ENCODE results near the gene CAPN13. TPM values are rescaled to one million over a fixed set of nuclear protein-coding genes. Genes with fewer than 3 reads are reported as not detected.

CAPN13 gene
- total RNA-seq, 4 donors from 2014 or later, result 0.12 TPM; not detected in 3

DNA sequence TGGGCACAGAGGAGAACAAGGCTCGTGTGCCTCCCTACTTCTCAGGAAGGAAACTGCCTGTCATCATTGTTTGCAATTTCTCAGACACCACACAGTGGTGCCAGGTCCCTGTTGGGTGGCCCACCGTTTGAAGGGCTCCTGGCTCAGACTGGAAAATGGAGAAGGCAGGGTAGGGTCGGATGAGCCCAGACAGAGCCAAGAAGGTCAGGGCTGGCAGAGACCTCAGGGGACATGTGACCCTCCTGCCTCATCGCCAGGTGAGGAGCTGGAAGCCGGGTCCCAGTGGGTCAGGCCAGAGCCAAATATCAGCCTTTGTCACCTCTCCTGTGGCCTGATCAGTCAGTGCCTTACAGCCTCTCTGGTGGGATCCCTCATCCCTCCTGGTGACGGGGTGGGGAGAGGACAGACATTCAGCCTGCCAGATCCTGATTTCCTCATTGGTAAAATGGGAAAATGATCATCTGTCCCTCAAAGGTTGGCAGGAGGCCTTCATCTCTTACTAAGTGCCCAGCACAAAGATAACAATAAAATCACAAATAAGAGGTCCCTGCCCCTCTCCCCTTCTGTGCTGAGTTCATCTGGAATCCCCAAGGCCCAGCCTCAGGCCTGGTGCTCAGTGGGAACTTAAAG is 117.6 kb downstream of the CAPN13 start:
- Histone ChIP-seq H3K27me3 (no peaks in the 10 kb centered on the region), H3K4me3 (no peak overlapping the region), H3K27ac (peak overlapping the region; percentile 88 to 93 (median 91)), H3K9me3 (no peaks in the 10 kb centered on the region), H3K36me3 (no peaks in the 10 kb centered on the region), H3K4me1 (peaks cover 3 to 84% (median 32%) of the 10 kb centered on the region in 3 donors)
- TF ChIP-seq, protein P1, sequence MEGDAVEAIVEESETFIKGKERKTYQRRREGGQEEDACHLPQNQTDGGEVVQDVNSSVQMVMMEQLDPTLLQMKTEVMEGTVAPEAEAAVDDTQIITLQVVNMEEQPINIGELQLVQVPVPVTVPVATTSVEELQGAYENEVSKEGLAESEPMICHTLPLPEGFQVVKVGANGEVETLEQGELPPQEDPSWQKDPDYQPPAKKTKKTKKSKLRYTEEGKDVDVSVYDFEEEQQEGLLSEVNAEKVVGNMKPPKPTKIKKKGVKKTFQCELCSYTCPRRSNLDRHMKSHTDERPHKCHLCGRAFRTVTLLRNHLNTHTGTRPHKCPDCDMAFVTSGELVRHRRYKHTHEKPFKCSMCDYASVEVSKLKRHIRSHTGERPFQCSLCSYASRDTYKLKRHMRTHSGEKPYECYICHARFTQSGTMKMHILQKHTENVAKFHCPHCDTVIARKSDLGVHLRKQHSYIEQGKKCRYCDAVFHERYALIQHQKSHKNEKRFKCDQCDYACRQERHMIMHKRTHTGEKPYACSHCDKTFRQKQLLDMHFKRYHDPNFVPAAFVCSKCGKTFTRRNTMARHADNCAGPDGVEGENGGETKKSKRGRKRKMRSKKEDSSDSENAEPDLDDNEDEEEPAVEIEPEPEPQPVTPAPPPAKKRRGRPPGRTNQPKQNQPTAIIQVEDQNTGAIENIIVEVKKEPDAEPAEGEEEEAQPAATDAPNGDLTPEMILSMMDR (IDR thresholded peaks at IDR 0.05), result no peak
- TF ChIP-seq POLR2A (IDR thresholded peaks at IDR 0.05) (no peak), EP300 (IDR thresholded peaks at IDR 0.05) (no peak), POLR2AphosphoS5 (IDR thresholded peaks at IDR 0.05) (no peak)
- WGBS, 2 donors (ENCODE audit: low coverage in 1 of 2), result 48% methylated on average over 5 of the region's 6 CpGs; no CpG with 5 or more reads in 1 of the 2 donors
- ATAC-seq, result peak; percentile 18

DNA sequence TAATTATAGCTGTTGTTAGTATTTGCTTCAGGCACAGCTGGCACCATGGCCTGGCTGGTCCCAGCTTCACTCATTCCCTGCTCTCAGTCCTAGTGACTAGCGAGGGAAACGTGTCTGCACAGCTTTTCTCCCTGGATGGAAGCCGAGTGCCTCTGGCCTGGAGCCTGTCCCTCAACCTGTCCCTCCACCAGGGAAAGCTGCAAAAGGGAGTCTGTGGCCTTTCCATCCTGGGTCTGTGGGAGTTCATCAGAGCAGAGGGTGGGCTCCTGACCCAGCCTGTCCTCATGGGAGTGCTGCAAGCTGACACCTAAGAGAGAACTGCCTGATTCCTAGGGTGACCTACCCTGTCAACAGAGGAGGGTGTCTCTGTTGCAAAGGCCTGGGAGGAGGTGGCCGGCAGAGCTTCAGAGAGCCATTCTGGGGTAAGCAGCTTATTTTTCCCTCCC is 118.3 kb downstream of the CAPN13 start:
- H3K36me3 ChIP-seq, result no peaks in the 10 kb centered on the region
- ATAC-seq, result no peak
- TF ChIP-seq, protein P1 (IDR thresholded peaks at IDR 0.05), result peak in 1 of 4 experiments; percentile 11
- peak; percentile 57 for TF ChIP-seq POLR2AphosphoS5 (IDR thresholded peaks at IDR 0.05)
- TF ChIP-seq POLR2A (IDR thresholded peaks at IDR 0.05), result peak in 1 of 2 donors; percentile 13
- TF ChIP-seq EP300 (IDR thresholded peaks at IDR 0.05), result no peak
- H3K9me3 ChIP-seq, result no peaks in the 10 kb centered on the region
- WGBS, 2 donors (ENCODE audit: low coverage in 1 of 2), result no CpG with 5 or more reads among the region's 4 CpGs
- H3K27me3 ChIP-seq, result no peaks in the 10 kb centered on the region
- no peak overlapping the region for H3K4me3 ChIP-seq
- peaks cover 3 to 77% (median 27%) of the 10 kb centered on the region in 3 donors for H3K4me1 ChIP-seq
- H3K27ac ChIP-seq, result peak overlapping the region; percentile 88 to 93 (median 91)

- 10 to 58% methylated on average over 2 to 4 of the region's 4 CpGs for WGBS, 2 donors (ENCODE audit: low coverage in 1 of 2)
- H3K4me1 ChIP-seq, result peaks cover 3 to 63% (median 18%) of the 10 kb centered on the region in 3 donors
- TF ChIP-seq, protein P1 (IDR thresholded peaks at IDR 0.05), result no peak
- peak; percentile 20 for TF ChIP-seq POLR2AphosphoS5 (IDR thresholded peaks at IDR 0.05)
- H3K27me3 ChIP-seq, result no peaks in the 10 kb centered on the region
- H3K36me3 ChIP-seq, result no peaks in the 10 kb centered on the region
- no peak overlapping the region for H3K4me3 ChIP-seq
- ATAC-seq, result no peak
- peak overlapping the region; percentile 23 to 89 (median 68) for H3K27ac ChIP-seq
- H3K9me3 ChIP-seq, result no peaks in the 10 kb centered on the region
These were observed 120.6 kb downstream of the CAPN13 start for GRCh38 chr2:30686669-30687068.

- Histone ChIP-seq H3K27ac (peak overlapping the region in 3 of 4 donors; percentile 23 to 89 (median 62)), H3K9me3 (no peaks in the 10 kb centered on the region), H3K27me3 (no peaks in the 10 kb centered on the region), H3K4me1 (peaks cover 3 to 57% (median 18%) of the 10 kb centered on the region in 3 donors), H3K36me3 (no peaks in the 10 kb centered on the region), H3K4me3 (no peak overlapping the region)
- TF ChIP-seq, protein P1 (IDR thresholded peaks at IDR 0.05), result peak in 3 of 4 experiments; percentile 17 to 42 (median 40)
- TF ChIP-seq POLR2AphosphoS5 (IDR thresholded peaks at IDR 0.05), result no peak
- TF ChIP-seq EP300 (IDR thresholded peaks at IDR 0.05), result no peak
- 100% methylated on average over 1 of the region's 2 CpGs; no CpG with 5 or more reads in 1 of the 2 donors for WGBS, 2 donors (ENCODE audit: low coverage in 1 of 2)
- no peak for ATAC-seq
These were observed 121.2 kb downstream of the CAPN13 start for GRCh38 chr2:30686000-30686399.

GRCh38 chr2:30684996-30685395 is 122.2 kb downstream of the CAPN13 start:
- no peak for ATAC-seq
- H3K27ac ChIP-seq, result no peak overlapping the region
- no peak overlapping the region for H3K4me3 ChIP-seq
- no peaks in the 10 kb centered on the region for H3K36me3 ChIP-seq
- no peak for TF ChIP-seq EP300 (IDR thresholded peaks at IDR 0.05)
- TF ChIP-seq, protein P1 (IDR thresholded peaks at IDR 0.05), result no peak
- TF ChIP-seq POLR2A (IDR thresholded peaks at IDR 0.05), result no peak
- no peak for TF ChIP-seq POLR2AphosphoS5 (IDR thresholded peaks at IDR 0.05)
- no peaks in the 10 kb centered on the region for H3K27me3 ChIP-seq
- no peaks in the 10 kb centered on the region for H3K9me3 ChIP-seq
- peaks cover 3 to 47% (median 18%) of the 10 kb centered on the region in 3 donors for H3K4me1 ChIP-seq
- 80 to 100% methylated on average over 1 to 2 of the region's 3 CpGs for WGBS, 2 donors (ENCODE audit: low coverage in 1 of 2)
